ENCODE data around the gene JAKMIP2.

GRCh38 chr5:147586832-147587231 is 195.7 kb downstream of the JAKMIP2 start:
- TF ChIP-seq, protein P1, sequence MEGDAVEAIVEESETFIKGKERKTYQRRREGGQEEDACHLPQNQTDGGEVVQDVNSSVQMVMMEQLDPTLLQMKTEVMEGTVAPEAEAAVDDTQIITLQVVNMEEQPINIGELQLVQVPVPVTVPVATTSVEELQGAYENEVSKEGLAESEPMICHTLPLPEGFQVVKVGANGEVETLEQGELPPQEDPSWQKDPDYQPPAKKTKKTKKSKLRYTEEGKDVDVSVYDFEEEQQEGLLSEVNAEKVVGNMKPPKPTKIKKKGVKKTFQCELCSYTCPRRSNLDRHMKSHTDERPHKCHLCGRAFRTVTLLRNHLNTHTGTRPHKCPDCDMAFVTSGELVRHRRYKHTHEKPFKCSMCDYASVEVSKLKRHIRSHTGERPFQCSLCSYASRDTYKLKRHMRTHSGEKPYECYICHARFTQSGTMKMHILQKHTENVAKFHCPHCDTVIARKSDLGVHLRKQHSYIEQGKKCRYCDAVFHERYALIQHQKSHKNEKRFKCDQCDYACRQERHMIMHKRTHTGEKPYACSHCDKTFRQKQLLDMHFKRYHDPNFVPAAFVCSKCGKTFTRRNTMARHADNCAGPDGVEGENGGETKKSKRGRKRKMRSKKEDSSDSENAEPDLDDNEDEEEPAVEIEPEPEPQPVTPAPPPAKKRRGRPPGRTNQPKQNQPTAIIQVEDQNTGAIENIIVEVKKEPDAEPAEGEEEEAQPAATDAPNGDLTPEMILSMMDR (conservative IDR thresholded peaks at IDR 0.05 in 1 of 2, IDR thresholded peaks at IDR 0.05 in 1 of 2; ENCODE audit: extremely low read depth in 1 of 2, insufficient read depth in 1 of 2, low read depth in 1 of 2, low read length in 2 of 2), result no peak
- no peak for TF ChIP-seq EZH2 (IDR thresholded peaks at IDR 0.05; ENCODE audit: borderline replicate concordance, low read length)

Measured in mammary epithelial cell (primary cell).